Panc1 (cell line): ENCODE data around the gene BHLHA15.

Source experiments
- CTCF ChIP-seq: fragments of 450-650 bp; IDR thresholded peaks from 2 replicates; pipeline ENCODE4 v1.5.1; 2017; ENCODE audit warnings: mild to moderate bottlenecking
- POLR2AphosphoS5 ChIP-seq: IDR thresholded peaks from 2 replicates; pipeline ENCODE4 v1.6.1; 2012; ENCODE audit warnings: mild to moderate bottlenecking, low read depth, low read length, moderate library complexity
- TCF7L2 ChIP-seq: IDR thresholded peaks from 2 replicates; pipeline ENCODE4 v1.6.1; 2011; ENCODE audit warnings: mild to moderate bottlenecking, low read depth, low read length, inconsistent platforms

GRCh38 chr7:98256431-98256830 is 45.2 kb downstream of the BHLHA15 start:
- TF ChIP-seq POLR2AphosphoS5 (no peak), CTCF (no peak), TCF7L2 (no peak)
